Rectal smooth muscle tissue (tissue), 1 donor: ENCODE data around the gene ITPR1.

Experiments used
- H3K27ac ChIP-seq: one replicate; pipeline ENCODE4 v1.7.0; 2013; ENCODE audit warnings: low read depth, low read length, inconsistent platforms
- H3K27me3 ChIP-seq: one replicate; pipeline ENCODE4 v1.7.0; 2013; ENCODE audit warnings: low read length; ENCODE audit not compliant: control insufficient read depth, insufficient read depth
- H3K36me3 ChIP-seq: one replicate; pipeline ENCODE4 v1.7.0; 2013; ENCODE audit warnings: low read length; ENCODE audit not compliant: control insufficient read depth, insufficient read depth
- H3K4me1 ChIP-seq: one replicate; pipeline ENCODE4 v1.7.0; 2013; ENCODE audit warnings: low read length; ENCODE audit not compliant: control insufficient read depth, insufficient read depth
- H3K4me3 ChIP-seq: one replicate; pipeline ENCODE4 v1.7.0; 2013; ENCODE audit warnings: low read length
- H3K9ac ChIP-seq: one replicate; pipeline ENCODE4 v1.7.0; 2013; ENCODE audit warnings: low read length

The ITPR1 gene

DNA sequence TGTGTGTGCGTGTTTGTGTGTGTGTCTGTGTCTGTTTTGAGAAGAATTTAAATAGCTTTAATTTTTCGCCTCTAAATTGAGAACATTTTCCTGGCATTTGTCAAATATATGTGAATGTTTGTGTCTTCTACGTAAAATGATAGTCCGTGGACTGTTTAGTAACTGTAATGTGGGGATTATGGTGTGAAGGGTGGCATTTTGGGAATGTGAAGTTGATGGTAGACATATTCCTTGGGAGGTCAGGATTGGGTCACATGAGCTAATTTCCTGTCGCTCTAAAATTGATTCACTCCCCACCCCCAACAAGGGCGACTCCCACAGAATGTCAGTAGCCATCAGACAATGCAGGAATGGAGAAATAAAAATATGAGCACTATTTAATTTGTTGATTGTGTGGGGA lies 107.3 kb downstream of the ITPR1 start:
- H3K36me3 ChIP-seq = no peaks in the 10 kb centered on the region
- no peaks in the 10 kb centered on the region for H3K27me3 ChIP-seq
- H3K9ac ChIP-seq = no peak overlapping the region
- H3K27ac ChIP-seq = no peak overlapping the region
- no peak overlapping the region for H3K4me3 ChIP-seq
- H3K4me1 ChIP-seq = no peaks in the 10 kb centered on the region

DNA sequence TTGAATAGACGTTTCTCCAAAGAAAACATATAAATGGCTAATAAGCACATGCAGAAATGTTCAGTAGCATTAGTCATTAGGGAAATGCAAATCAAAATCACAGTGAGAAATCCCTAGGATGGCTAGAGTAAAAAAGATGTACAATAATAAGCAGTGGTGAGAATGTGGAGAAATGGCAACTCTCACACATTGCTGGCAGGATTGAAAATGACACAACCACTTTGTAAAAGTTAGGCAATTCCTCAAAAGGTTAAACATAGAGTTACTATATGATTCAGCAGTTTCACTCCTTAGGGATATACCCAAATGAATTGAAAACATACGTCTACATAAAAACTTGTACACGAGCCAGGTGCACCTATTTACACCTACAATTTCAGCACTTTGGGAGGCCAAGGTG lies 108.7 kb downstream of the ITPR1 start:
- H3K27ac ChIP-seq = no peak overlapping the region
- peaks cover 5% of the 10 kb centered on the region for H3K4me1 ChIP-seq
- no peaks in the 10 kb centered on the region for H3K27me3 ChIP-seq
- H3K36me3 ChIP-seq = no peaks in the 10 kb centered on the region
- no peak overlapping the region for H3K9ac ChIP-seq
- H3K4me3 ChIP-seq = no peak overlapping the region

DNA sequence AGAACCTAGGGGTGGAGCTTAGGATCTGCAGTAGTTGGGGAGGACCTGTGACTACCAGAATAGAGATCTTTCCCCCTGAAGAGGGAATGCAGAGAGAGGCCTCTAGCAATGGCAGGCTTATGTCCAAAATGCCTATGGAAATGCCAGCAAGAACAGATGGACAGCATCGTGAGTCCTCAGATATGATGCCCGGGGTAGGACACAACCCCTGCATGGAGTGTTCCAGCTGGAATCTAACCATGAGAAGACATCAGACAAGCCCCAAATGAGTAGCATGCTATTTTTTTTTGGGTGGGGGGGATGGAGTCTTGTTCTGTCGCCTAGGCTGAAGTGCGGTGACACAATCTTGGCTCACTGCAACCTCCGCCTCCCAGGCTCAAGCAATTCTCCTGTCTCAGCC lies 111.5 kb downstream of the ITPR1 start:
- Histone ChIP-seq H3K27ac (no peak overlapping the region), H3K9ac (no peak overlapping the region), H3K27me3 (no peaks in the 10 kb centered on the region), H3K4me3 (no peak overlapping the region), H3K4me1 (peaks cover 6% of the 10 kb centered on the region), H3K36me3 (no peaks in the 10 kb centered on the region)

DNA sequence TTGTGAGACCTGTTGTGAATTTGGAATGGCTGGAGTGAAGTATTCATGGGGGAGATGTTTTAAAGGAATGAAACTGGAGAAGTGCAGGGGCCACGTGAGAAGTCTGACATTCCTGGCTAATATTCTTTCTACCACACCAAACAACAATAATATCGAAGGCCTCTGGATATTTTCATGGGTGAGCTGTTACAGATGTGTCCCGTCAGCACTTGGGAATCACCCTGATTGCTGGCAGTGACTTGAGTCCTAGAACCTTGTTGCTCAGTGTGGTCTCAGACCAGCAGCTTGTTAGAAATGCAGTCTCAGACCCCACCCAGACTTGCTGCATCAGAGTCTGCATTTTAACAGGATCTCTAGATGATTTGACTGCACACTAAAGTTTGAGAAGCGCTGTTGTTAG lies 113.8 kb downstream of the ITPR1 start:
- Histone ChIP-seq H3K9ac (no peak overlapping the region), H3K27me3 (no peaks in the 10 kb centered on the region), H3K4me1 (peaks cover 6% of the 10 kb centered on the region), H3K36me3 (no peaks in the 10 kb centered on the region), H3K4me3 (no peak overlapping the region), H3K27ac (no peak overlapping the region)

DNA sequence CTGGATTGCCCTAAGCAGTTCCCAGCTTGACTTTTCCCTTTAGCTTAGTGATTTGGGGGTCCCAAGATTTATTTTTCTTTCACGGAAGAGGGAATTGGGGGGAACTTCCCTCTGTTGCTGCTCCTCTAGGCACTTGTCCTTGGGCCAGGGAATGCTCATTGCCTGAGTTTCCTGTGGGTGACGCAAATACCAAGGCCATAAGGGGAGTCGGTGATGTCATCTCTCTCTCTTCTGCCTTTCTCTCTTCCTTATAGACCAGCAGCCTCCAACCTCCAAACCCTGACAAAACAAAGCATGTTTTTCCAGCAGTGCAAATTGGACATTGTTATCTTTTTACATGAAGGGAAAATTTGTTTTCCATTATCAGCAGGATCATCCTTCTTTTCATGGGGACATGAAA lies 120.2 kb downstream of the ITPR1 start:
- Histone ChIP-seq H3K9ac (no peak overlapping the region), H3K36me3 (no peaks in the 10 kb centered on the region), H3K27ac (no peak overlapping the region), H3K27me3 (no peaks in the 10 kb centered on the region), H3K4me1 (no peaks in the 10 kb centered on the region), H3K4me3 (no peak overlapping the region)

DNA sequence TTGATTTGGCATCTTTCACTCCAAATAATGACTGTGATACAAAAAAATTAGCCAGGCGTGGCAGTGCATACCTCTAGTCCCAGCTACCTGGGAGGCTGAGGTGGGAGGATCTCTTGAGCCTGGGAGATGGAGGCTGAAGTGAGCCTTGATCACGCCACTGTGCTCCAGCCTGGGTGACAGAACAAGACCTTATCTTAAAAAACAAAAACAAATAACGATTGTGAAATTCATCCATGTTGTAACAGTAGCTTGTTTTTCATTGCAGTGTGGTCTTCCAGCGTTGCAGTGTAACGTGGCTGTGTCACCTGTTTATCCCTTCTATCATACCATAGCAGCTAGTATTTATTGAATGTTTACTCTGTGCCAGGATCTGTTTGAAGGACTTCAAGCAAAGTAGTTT lies 120.9 kb downstream of the ITPR1 start:
- H3K4me1 ChIP-seq = no peaks in the 10 kb centered on the region
- H3K27ac ChIP-seq = no peak overlapping the region
- H3K27me3 ChIP-seq = no peaks in the 10 kb centered on the region
- no peaks in the 10 kb centered on the region for H3K36me3 ChIP-seq
- no peak overlapping the region for H3K9ac ChIP-seq
- no peak overlapping the region for H3K4me3 ChIP-seq

DNA sequence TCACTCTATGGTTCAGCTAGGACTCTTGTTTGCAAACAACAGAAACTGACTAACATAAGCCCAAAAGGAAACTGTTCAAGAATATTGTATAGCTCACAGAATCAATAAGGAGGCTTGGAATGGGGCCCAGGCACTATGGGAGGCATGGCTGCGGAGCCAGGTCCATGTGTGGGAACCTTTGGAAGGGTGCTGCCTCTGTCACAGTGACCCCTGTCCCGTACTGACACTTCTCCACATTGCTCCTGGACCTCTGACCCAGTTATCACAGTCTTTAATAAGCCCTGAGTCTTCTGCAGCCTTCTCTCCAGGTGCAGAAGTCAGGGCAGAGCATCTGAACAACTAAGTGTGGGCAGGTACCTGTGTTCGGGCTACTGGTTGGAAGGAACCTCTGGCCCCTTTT lies 121.8 kb downstream of the ITPR1 start:
- H3K4me1 ChIP-seq = no peaks in the 10 kb centered on the region

DNA sequence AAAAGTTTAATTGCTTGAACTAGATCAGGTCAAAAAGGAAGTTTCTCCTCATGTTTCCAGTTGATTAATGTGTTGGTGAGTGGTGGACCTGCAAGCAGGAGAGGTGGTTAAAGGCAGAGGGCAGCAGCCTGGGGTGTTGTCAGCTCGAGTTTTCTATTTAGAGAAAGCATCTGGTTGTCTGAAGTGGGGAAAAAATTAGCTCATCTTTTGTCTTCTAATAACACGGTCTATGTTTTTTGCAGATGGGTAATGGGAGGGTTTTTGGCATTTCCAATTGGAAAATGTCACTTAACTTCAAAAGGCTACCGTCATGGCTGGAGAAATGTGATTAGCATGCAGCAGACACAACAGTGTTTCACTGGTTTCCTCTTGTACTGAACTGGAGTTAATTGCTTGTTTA lies 122.6 kb downstream of the ITPR1 start:
- H3K27me3 ChIP-seq = no peaks in the 10 kb centered on the region
- no peak overlapping the region for H3K9ac ChIP-seq
- no peaks in the 10 kb centered on the region for H3K4me1 ChIP-seq
- H3K27ac ChIP-seq = no peak overlapping the region
- H3K4me3 ChIP-seq = no peak overlapping the region
- no peaks in the 10 kb centered on the region for H3K36me3 ChIP-seq

More for the DNA sequence above, 121.8 kb downstream of the ITPR1 start:
- no peak overlapping the region for H3K4me3 ChIP-seq
- no peaks in the 10 kb centered on the region for H3K36me3 ChIP-seq
- no peak overlapping the region for H3K27ac ChIP-seq
- no peak overlapping the region for H3K9ac ChIP-seq
- H3K27me3 ChIP-seq = no peaks in the 10 kb centered on the region

DNA sequence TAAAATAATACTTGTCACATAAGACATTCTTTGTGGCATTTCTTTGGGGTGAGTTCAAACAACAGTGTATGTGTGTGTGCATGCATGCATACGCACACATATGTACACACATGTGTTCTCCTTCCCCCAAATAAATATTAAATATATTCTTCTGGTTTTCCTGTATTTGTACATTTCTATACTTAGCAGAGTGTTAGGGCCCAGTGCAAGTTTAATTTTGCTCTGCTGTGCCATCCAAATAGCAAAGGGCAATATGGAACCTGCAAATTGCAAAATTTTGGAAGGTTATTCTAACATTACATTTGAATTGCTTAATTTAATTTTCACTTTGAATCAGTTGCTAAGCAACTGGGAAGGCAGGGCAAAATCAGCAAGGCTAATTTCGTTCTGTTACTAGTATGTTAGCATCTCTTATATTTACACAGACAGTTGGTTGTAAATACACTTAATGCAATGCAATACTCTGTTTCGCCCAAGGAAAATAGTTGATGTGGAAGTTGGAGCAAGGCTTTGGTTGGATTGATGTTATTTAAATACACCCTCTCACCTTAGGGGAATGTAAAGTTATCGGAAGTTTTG lies 130.4 kb downstream of the ITPR1 start:
- Histone ChIP-seq H3K4me3 (no peak overlapping the region), H3K9ac (no peak overlapping the region), H3K4me1 (no peaks in the 10 kb centered on the region), H3K27ac (no peak overlapping the region), H3K27me3 (no peaks in the 10 kb centered on the region), H3K36me3 (no peaks in the 10 kb centered on the region)

DNA sequence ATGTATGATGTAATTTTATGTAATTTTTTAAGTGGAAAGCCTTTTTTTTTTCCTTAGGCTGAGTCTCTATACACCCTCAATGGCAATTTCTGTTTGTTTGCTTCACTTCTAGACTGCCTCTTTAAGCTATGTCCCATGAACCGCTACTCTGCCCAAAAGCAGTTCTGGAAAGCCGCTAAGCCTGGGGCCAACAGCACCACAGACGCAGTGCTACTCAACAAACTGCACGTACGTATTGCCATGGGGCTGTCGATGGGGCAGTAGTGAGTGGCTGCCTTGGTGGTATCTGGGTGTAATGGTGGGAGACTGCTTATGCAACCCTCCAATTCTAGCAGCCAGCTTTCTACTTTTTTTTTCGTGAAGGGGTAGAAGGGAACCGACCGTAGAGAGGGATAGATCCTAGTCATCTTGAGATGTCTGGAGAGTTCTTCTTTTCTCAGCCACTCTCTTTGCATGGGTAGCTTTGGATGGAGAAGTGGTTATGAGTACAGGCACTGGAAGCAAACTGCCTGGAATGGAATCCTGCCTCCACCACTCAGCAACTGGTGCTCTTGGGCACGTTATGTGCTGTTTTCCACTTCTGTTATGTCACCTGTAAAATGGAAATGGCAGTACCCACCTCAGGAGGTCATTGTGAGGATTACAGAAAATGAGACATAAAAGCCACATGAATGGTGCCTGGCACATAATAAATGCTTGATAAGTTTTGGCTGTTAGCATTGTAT lies 134.7 kb downstream of the ITPR1 start:
- Histone ChIP-seq H3K27ac (no peak overlapping the region), H3K9ac (no peak overlapping the region), H3K4me3 (no peak overlapping the region), H3K27me3 (no peaks in the 10 kb centered on the region), H3K4me1 (no peaks in the 10 kb centered on the region), H3K36me3 (peaks cover 2% of the 10 kb centered on the region)

DNA sequence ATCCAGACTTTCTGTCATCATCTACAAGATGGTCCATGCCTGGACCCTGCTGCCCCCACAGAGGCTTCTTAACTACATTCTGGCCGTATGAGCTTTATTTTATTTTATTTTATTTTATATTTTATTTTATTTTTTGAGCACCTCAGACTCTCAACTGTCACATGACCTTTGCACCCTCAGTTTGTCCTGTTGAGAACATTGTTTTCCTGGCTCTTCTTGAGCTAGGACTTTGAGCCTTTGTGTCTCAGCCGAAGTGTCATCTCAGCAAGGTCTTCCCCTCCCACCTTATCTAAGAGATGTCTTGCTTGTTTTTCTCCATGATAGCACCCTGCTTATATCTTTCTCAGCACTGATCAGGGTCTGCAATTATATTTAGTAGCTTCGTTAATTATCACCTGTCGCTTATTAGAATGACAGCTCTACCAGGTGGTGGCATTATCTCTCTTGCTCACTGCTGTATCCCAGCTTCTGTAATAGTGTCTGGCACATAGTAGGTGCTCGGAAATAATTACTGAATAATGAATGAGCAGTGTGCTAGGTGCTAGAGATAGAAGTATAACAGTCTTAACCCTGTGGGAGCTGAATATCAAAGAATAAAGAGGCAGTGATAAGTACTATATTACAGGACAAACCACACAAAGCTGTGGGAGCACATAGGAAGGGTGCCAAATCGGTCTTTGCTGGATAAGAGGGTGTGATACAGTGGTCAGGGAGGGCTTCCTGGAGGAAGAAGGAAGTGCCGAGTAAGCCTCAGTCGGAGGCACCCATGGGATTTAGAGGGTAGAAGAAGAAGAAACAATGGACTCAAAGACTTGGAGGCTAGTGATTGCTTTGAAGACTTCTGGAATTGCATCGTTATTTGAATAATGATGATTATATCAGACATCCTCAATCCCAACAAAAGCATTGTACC lies 136.2 kb downstream of the ITPR1 start:
- Histone ChIP-seq H3K4me1 (no peaks in the 10 kb centered on the region), H3K27me3 (no peaks in the 10 kb centered on the region), H3K9ac (no peak overlapping the region), H3K27ac (no peak overlapping the region), H3K36me3 (peaks cover 2% of the 10 kb centered on the region), H3K4me3 (no peak overlapping the region)

DNA sequence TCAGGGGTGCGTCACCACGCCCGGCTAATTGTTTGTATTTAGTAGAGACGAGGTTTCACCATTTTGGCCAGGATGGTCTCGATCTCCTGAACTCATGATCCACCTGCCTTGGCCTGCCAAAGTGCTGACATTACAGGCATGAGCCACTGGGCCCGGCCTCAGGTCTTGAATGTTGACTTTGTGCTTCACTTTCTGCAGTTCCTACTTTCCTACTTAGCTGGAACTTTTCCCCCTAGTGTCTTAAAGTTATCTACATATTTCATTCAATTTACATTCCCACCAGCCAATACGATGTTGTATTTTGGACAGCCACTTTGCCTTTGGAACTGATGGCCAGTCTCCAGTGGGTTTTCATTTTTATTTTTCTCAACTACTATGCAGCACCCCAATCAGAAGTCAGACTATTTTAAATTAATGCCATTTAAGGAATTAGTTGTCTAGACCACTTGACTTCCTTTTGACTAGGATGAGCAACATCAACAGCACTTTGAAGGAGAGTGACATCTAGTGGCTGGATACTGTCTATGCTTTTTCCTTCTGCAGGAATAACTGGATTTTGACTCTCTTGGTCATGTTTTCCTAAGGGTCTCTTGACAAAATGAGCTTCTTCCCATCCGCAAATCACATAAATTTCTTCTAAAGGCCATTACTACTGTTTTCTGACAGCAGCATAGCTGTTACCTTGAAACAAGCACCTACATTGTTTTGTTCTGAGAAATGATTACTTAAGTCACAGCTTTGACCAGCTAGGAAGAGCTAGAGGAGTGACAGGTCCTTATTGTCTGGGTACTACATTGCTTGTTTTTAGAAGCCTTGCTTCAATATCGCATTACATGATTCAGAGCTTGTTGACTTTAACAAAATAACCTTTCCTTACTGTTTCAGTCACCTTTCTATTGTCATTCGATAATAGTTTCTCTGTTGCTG lies 140.2 kb downstream of the ITPR1 start:
- no peak overlapping the region for H3K27ac ChIP-seq
- no peak overlapping the region for H3K4me3 ChIP-seq

More for the DNA sequence above, 140.2 kb downstream of the ITPR1 start:
- Histone ChIP-seq H3K27me3 (no peaks in the 10 kb centered on the region), H3K9ac (no peak overlapping the region), H3K4me1 (no peaks in the 10 kb centered on the region), H3K36me3 (peaks cover 2% of the 10 kb centered on the region)
